Measurements from ENCODE around the gene METRNL. TPM values are rescaled to one million over a fixed set of nuclear protein-coding genes. Genes with fewer than 3 reads are reported as not detected.

The METRNL gene
- total and polyA plus RNA-seq, 8 donors: 11.1 to 28.3 (median 18.0) TPM

DNA sequence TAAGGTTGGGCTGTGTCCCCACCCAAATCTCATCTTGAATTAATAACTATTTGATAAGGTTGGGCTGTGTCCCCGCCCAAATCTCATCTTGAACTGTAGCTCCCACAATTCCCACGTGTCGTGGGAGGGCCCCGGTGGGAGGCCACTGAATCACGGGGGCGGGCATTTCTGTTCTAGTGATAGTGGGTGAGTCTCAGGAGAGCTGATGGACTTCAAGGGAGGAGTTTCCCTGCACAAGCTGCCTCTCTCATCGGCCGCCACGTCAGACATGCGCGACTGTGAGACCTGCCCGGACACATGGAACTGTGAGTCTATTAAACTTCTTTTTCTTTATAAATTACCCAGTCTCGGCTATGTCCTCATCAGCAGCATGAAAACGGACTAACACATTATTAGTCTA, 44.9 kb upstream of the METRNL start:
- ATAC-seq: no peak
- intact Hi-C loops (cut with DNase I): no loop called here
- no peak for DNase-seq

DNA sequence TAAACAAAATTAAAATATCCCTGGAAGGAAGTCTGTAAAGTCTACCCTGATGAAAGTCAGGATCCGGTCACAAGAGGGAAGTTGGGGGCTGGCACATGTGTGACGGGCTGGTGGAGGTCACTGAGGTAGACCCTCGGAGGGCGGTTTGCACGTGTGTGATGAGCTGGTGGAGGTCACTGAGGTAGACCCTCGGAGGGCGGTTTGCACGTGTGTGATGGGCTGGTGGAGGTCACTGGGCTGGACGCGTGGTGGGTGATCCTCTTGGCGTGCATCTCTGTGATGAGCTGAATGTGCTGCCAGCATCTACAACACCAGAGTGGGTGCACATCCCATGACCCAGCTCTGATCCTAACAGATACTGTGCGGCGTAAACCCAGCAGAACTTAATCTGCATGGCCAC, 43.7 kb upstream of the METRNL start:
- Histone ChIP-seq H3K4me1 (no peaks in the 10 kb centered on the region), H3K27me3 (no peaks in the 10 kb centered on the region), H3K27ac (no peak overlapping the region), H3K36me3 (no peaks in the 10 kb centered on the region), H3K4me3 (no peak overlapping the region), H3K9me3 (no peaks in the 10 kb centered on the region)
- TF ChIP-seq, protein P1, sequence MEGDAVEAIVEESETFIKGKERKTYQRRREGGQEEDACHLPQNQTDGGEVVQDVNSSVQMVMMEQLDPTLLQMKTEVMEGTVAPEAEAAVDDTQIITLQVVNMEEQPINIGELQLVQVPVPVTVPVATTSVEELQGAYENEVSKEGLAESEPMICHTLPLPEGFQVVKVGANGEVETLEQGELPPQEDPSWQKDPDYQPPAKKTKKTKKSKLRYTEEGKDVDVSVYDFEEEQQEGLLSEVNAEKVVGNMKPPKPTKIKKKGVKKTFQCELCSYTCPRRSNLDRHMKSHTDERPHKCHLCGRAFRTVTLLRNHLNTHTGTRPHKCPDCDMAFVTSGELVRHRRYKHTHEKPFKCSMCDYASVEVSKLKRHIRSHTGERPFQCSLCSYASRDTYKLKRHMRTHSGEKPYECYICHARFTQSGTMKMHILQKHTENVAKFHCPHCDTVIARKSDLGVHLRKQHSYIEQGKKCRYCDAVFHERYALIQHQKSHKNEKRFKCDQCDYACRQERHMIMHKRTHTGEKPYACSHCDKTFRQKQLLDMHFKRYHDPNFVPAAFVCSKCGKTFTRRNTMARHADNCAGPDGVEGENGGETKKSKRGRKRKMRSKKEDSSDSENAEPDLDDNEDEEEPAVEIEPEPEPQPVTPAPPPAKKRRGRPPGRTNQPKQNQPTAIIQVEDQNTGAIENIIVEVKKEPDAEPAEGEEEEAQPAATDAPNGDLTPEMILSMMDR (IDR thresholded peaks at IDR 0.05): no peak
- intact Hi-C loops (cut with DNase I): no loop called here
- WGBS, 2 donors: 84 to 89% methylated on average over 13 of the region's 13 CpGs
- DNase-seq (no peak), FAIRE-seq (no peak), ATAC-seq (no peak)

More for the DNA sequence above, 44.9 kb upstream of the METRNL start:
- H3K36me3 ChIP-seq: no peaks in the 10 kb centered on the region
- no peak overlapping the region for H3K4me3 ChIP-seq
- WGBS, 2 donors: 85 to 96% methylated on average over 14 of the region's 14 CpGs
- no peaks in the 10 kb centered on the region for H3K9me3 ChIP-seq
- TF ChIP-seq, protein P1 (IDR thresholded peaks at IDR 0.05): no peak
- H3K27me3 ChIP-seq: no peaks in the 10 kb centered on the region
- no peak for FAIRE-seq
- H3K4me1 ChIP-seq: no peaks in the 10 kb centered on the region
- H3K27ac ChIP-seq: no peak overlapping the region

DNA sequence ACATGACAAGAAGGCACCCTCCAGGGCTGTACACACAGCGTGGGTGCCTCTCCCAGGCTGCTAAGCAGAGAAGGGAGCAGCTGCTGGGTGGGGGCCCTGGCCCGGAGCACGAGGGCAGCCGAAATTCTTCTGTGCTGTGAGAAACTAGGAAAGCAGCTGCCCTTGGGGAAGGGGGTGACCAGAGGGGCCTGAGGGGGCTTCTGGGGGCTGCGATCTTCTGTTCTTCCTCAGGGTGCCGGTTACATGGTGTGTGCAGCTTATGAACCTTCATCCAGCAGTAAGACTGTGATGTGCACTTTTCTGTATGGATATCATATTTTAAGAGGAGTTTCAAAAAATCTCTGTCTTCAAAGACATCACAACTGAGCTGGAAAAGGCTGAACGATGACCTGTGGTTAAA, 43.2 kb upstream of the METRNL start:
- WGBS, 2 donors: 93 to 97% methylated on average over 7 of the region's 7 CpGs
- Histone ChIP-seq H3K36me3 (no peaks in the 10 kb centered on the region), H3K4me3 (no peak overlapping the region), H3K9me3 (no peaks in the 10 kb centered on the region), H3K27ac (no peak overlapping the region), H3K27me3 (no peaks in the 10 kb centered on the region), H3K4me1 (no peaks in the 10 kb centered on the region)
- no peak for ATAC-seq
- TF ChIP-seq, protein P1 (IDR thresholded peaks at IDR 0.05): no peak
- intact Hi-C loops (cut with DNase I): no loop called here
- DNase-seq: no peak
- no peak for FAIRE-seq

- FAIRE-seq: no peak
- ATAC-seq: no peak
- Histone ChIP-seq H3K27me3 (no peaks in the 10 kb centered on the region), H3K27ac (no peak overlapping the region), H3K4me1 (no peaks in the 10 kb centered on the region), H3K36me3 (no peaks in the 10 kb centered on the region), H3K9me3 (no peaks in the 10 kb centered on the region), H3K4me3 (no peak overlapping the region)
- intact Hi-C loops (cut with DNase I): no loop called here
- 88 to 89% methylated on average over 7 of the region's 7 CpGs for WGBS, 2 donors
- DNase-seq: no peak
- TF ChIP-seq, protein P1 (IDR thresholded peaks at IDR 0.05): no peak
Measured at GRCh38 chr17:83036666-83037065, 42.7 kb upstream of the METRNL start.

GRCh38 chr17:83037084-83037873, 42.1 kb upstream of the METRNL start:
- no peaks in the 10 kb centered on the region for H3K27me3 ChIP-seq
- no peaks in the 10 kb centered on the region for H3K36me3 ChIP-seq
- no peak for FAIRE-seq
- H3K4me3 ChIP-seq: no peak overlapping the region
- no peaks in the 10 kb centered on the region for H3K4me1 ChIP-seq
- no peak overlapping the region for H3K27ac ChIP-seq
- TF ChIP-seq, protein P1 (IDR thresholded peaks at IDR 0.05): no peak
- intact Hi-C loops (cut with DNase I): no loop called here
- 87 to 94% methylated on average over 30 of the region's 30 CpGs for WGBS, 2 donors
- peaks cover 0 to under 1% (median 0%) of the 10 kb centered on the region in 4 donors for H3K9me3 ChIP-seq
- no peak for ATAC-seq
- no peak for DNase-seq

All from pancreas (tissue), 10 donors.